Central memory CD8-positive, alpha-beta T cell (primary cell): Measurements from ENCODE around the gene ACBD7.

Experiments
- ATAC-seq: fragments of 150-1000 bp; cut with Tn5 transposase; replicated peaks from 2 replicates; pipeline ENCODE4 v1.10.0; 2022; ENCODE audit warnings: mild to moderate bottlenecking, moderate FRiP score, moderate number of reproducible peaks; ENCODE audit not compliant: poor library complexity, severe bottlenecking; ENCODE audit errors: extremely low read depth
- DNase-seq, 2 donors: peaks; one replicate each; pipeline ENCODE4 v3.0.0; 2021; ENCODE audit warnings: low spot score in 2 of 2
- H3K27ac Mint-ChIP-seq: one replicate; pipeline ENCODE4 v1.8.0; 2022; ENCODE audit warnings: low read depth, mild to moderate bottlenecking, moderate library complexity, mixed read lengths
- H3K27me3 Mint-ChIP-seq: one replicate; pipeline ENCODE4 v1.8.0; 2022; ENCODE audit warnings: mixed read lengths
- H3K36me3 Mint-ChIP-seq: one replicate; pipeline ENCODE4 v1.8.0; 2022; ENCODE audit warnings: mild to moderate bottlenecking, moderate library complexity, mixed read lengths; ENCODE audit not compliant: insufficient read depth
- H3K4me1 Mint-ChIP-seq: one replicate; pipeline ENCODE4 v1.8.0; 2022; ENCODE audit warnings: mixed read lengths
- H3K4me3 Mint-ChIP-seq: one replicate; pipeline ENCODE4 v1.8.0; 2022; ENCODE audit warnings: mild to moderate bottlenecking, moderate library complexity, mixed read lengths
- H3K9me3 Mint-ChIP-seq: one replicate; pipeline ENCODE4 v1.8.0; 2022; ENCODE audit warnings: mixed read lengths

ACBD7 gene

DNA sequence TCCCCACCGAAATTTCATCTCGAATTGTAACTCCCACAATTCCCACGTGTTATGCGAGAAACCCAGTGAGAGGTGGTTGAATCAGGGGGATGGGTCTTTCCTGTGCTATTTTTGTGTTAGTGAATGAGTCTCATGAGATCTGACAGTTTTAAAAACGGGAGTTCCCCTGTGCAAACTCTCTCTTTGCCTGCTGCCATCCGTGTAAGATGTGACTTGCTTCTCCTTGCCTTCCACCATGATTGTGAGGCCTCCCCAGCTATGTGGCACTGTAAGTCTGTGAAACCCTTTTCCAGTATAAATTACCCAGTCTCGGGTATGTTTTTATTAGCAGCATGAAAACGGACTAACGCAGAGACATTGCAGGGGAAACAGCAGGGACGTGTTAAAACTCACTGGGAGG lies 50.2 kb downstream of the ACBD7 start:
- DNase-seq (no peak), ATAC-seq (no peak)
- H3K36me3 Mint-ChIP-seq = no peaks in the 10 kb centered on the region
- H3K27ac Mint-ChIP-seq = no peak overlapping the region
- no peak overlapping the region for H3K4me3 Mint-ChIP-seq
- H3K9me3 Mint-ChIP-seq = no peaks in the 10 kb centered on the region
- H3K4me1 Mint-ChIP-seq = peaks cover 8% of the 10 kb centered on the region
- no peaks in the 10 kb centered on the region for H3K27me3 Mint-ChIP-seq

DNA sequence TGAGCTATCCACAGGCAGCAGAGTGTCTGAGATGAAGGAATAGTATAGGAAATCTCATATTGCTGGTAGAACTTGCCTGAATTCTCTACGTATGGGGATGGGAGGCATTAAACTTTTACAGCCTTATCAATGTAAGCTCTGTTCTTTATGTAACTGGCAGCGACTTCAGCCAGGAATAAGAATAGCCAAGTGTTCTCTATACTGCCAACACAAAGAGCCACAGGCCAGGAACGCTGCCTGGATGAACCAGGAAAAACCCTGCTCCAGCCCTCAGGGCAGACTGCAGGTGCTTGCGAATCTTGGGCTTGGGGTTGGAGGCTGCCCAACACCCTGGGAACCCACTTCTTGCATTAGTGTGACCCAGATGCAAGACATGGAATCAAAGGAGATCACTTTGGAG lies 50.9 kb downstream of the ACBD7 start:
- Mint-ChIP-seq H3K4me1 (peaks cover 8% of the 10 kb centered on the region), H3K4me3 (no peak overlapping the region), H3K27me3 (no peaks in the 10 kb centered on the region), H3K9me3 (no peaks in the 10 kb centered on the region), H3K36me3 (no peaks in the 10 kb centered on the region), H3K27ac (no peak overlapping the region)
- DNase-seq (no peak), ATAC-seq (no peak)

DNA sequence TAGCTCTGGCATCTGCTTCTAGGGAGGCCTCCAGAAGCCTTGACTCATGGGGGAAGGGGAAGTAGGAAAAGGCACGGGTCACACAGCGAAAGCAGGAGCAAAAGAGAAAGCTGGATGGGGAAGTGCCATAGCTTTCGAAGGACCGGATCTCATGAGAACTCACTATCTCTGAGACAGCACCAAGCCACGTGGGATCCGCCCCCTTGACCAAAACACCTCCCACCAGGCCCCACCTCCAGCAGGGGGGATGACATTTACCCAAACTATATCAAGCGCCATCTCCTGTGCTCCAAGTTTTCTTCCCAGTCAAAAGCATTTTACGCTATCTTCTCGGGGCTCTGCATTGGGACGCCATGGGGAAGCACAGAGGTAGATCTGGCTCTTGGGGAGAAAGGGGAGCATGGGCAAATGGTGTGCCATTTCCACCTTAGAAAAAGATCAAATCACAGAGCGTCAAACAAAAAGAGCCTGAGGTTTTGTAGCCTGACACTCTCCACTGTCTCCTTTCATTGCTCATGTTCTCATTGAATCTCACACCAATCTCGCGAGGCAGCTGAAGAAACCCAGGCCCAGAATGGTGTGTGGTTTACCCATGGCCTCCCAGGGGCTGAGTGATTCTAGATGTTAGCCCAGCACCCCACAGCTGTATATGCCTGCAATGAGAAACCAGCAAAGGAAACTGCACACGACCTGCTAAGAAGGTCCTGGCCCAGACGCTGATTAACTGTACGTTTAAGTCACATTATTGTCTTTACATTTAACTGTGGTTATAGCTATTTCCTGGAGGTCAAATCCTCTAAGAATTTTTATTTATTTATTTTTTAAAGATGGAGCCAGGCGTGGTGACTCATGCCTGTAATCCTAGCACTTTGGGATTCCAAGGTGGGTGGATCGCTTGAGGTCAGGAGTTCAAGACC lies 52.9 kb downstream of the ACBD7 start:
- DNase-seq (no peak), ATAC-seq (no peak)
- Mint-ChIP-seq H3K27ac (no peak overlapping the region), H3K4me3 (no peak overlapping the region), H3K9me3 (no peaks in the 10 kb centered on the region), H3K27me3 (no peaks in the 10 kb centered on the region), H3K4me1 (peaks cover 8% of the 10 kb centered on the region), H3K36me3 (no peaks in the 10 kb centered on the region)

DNA sequence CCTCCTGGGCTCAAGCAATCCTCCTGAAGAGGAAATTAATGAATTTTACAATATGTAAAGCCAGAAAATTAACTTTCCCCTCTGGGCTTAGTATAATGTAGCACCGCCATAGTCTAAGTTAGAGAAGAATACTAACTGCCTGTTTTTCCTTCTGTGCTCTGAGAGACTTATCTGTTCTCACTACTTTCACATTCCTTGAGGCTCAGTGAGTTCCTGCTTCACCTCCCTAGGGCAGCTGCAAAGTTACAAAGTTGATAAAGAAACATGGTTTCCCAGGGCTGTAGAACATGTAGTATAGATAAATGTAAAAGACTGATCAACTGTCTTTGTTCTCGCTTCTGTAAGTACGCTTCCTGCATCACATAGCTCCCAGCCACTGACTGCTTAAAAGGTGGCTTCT lies 60.8 kb downstream of the ACBD7 start:
- Mint-ChIP-seq H3K4me3 (no peak overlapping the region), H3K36me3 (no peaks in the 10 kb centered on the region), H3K27me3 (no peaks in the 10 kb centered on the region), H3K9me3 (no peaks in the 10 kb centered on the region), H3K4me1 (no peaks in the 10 kb centered on the region), H3K27ac (no peak overlapping the region)
- ATAC-seq (no peak), DNase-seq (no peak)
